Mesothelial cell of epicardium (in vitro differentiated cells): Measurements from ENCODE around the gene ANP32A. TPM values are rescaled to one million over a fixed set of nuclear protein-coding genes. Genes with fewer than 3 reads are reported as not detected.
"Not testable (repeated sequence)": the region's sequence is repeated elsewhere in the genome, so short reads cannot be mapped to it uniquely, and the experiment has no call there.

ENCODE experiments used
- DNase-seq, 2 experiments: peaks; one replicate each; pipeline ENCODE4 v3.0.0; 2021; ENCODE audit warnings: low spot score in 2 of 2; ENCODE audit not compliant: unreplicated experiment in 2 of 2
- H3K27ac Mint-ChIP-seq: 2 replicates; pipeline ENCODE4 v1.8.0; 2021; ENCODE audit warnings: mixed read lengths
- H3K27me3 Mint-ChIP-seq: 2 replicates; pipeline ENCODE4 v1.8.0; 2021; ENCODE audit warnings: low read depth, mixed read lengths
- H3K36me3 Mint-ChIP-seq: 2 replicates; pipeline ENCODE4 v1.8.0; 2021; ENCODE audit warnings: mixed read lengths
- H3K4me1 Mint-ChIP-seq: 2 replicates; pipeline ENCODE4 v1.8.0; 2021; ENCODE audit warnings: mixed read lengths
- H3K4me3 Mint-ChIP-seq: 2 replicates; pipeline ENCODE4 v1.8.0; 2021; ENCODE audit warnings: mild to moderate bottlenecking, moderate library complexity, mixed read lengths
- H3K9me3 Mint-ChIP-seq: 2 replicates; pipeline ENCODE4 v1.8.0; 2021; ENCODE audit warnings: mixed read lengths
- total RNA-seq: library from RNA; stranded (reverse); gene quantifications from 3 replicates; pipeline ENCODE4 v1.2.1, GENCODE V29; 2021
- TF ChIP-seq, protein P1 (sequence below): fragments of 200-600 bp; sonication (generic); IDR thresholded peaks from one replicate; pipeline ENCODE4 v1.5.0; 2021; ENCODE audit warnings: antibody characterized with exemption; ENCODE audit not compliant: unreplicated experiment

Gene ANP32A
- total RNA-seq, 1 donor from 2014 or later, result 183 TPM

DNA sequence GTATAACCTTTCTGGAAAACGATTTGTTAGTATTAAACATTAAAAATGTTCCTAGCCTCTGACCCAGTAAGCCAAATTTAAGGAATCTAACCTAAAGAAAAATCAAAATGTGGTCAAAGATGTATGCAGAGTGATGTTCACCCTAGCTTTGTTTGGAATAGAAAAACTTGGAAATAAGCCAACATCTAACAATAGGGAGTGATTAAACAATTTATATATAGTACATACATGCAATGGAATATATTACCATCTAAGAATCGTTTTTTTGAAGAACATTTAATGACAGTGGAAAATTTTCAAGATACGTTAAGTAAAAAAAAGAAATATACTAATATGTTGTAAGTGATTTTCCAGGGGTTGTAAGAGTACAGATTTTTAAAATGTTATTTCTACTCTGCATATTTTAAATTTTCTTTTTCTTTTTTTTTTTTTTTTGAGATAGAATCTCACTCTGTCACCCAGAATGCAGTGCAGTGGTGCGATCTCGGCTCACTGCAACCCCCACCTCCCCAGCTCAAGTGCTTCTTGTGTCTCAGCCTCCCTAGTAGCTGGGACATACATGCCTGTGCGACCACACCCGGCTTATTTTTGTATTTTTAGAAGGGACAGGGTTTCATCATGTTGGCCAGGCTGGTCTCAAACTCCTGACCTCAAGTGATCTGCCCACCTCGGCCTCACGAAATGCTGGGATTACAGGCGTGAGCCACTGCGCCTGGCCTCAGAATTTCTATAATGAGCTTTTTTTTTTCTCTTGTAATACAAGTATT lies 54.9 kb downstream of the ANP32A start:
- TF ChIP-seq, protein P1, sequence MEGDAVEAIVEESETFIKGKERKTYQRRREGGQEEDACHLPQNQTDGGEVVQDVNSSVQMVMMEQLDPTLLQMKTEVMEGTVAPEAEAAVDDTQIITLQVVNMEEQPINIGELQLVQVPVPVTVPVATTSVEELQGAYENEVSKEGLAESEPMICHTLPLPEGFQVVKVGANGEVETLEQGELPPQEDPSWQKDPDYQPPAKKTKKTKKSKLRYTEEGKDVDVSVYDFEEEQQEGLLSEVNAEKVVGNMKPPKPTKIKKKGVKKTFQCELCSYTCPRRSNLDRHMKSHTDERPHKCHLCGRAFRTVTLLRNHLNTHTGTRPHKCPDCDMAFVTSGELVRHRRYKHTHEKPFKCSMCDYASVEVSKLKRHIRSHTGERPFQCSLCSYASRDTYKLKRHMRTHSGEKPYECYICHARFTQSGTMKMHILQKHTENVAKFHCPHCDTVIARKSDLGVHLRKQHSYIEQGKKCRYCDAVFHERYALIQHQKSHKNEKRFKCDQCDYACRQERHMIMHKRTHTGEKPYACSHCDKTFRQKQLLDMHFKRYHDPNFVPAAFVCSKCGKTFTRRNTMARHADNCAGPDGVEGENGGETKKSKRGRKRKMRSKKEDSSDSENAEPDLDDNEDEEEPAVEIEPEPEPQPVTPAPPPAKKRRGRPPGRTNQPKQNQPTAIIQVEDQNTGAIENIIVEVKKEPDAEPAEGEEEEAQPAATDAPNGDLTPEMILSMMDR, result no peak
- H3K9me3 Mint-ChIP-seq, result no peaks in the 10 kb centered on the region
- peaks cover 6% of the 10 kb centered on the region for H3K4me1 Mint-ChIP-seq
- H3K36me3 Mint-ChIP-seq, result no peaks in the 10 kb centered on the region
- H3K27ac Mint-ChIP-seq, result no peak overlapping the region
- H3K4me3 Mint-ChIP-seq, result no peak overlapping the region
- no peak for DNase-seq
- H3K27me3 Mint-ChIP-seq, result no peaks in the 10 kb centered on the region

DNA sequence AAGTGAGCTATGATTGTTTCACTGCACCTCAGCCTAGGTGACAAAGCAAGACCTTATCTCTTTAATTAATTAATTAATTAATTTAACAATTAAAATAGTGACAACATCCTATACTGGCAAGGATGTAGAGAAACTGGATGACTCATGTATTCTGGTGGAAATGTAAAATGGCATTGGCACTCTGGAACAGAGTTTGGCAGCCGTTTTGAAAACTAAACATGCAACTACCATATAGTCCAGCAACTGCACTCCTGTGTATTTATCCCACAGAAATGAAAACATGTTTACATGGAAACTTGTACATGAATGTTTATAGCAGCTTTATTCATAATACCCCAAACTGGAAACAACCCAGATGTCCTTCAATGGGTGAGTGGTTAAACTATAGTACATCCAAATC lies 56.6 kb downstream of the ANP32A start:
- Mint-ChIP-seq H3K36me3 (no peaks in the 10 kb centered on the region), H3K4me1 (peaks cover 6% of the 10 kb centered on the region), H3K27ac (no peak overlapping the region), H3K27me3 (no peaks in the 10 kb centered on the region), H3K9me3 (no peaks in the 10 kb centered on the region), H3K4me3 (no peak overlapping the region)
- DNase-seq, result no peak
- TF ChIP-seq, protein P1, result no peak

DNA sequence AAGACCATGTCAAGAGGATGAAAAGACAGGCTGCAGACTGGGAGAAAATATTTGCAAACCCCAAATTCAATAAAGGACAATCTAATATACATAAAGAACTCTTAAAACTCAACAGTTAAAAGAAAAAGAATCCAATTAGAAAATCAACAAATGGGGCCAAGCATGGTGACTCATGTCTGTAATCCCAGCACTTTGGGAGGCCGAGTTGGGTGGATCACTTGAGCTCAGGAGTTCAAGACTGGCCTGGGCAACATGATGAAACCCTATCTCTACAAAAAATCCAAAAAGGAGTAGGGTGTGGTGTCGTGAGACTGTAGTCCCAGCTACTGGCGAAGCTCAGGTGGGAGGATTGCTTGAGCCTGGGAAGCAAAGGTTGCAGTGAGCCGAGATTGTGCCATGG lies 57.6 kb downstream of the ANP32A start:
- Mint-ChIP-seq H3K4me3 (no peak overlapping the region), H3K4me1 (peaks cover 6% of the 10 kb centered on the region), H3K27ac (no peak overlapping the region), H3K36me3 (no peaks in the 10 kb centered on the region), H3K9me3 (no peaks in the 10 kb centered on the region), H3K27me3 (no peaks in the 10 kb centered on the region)
- DNase-seq, result no peak
- TF ChIP-seq, protein P1, result no peak

DNA sequence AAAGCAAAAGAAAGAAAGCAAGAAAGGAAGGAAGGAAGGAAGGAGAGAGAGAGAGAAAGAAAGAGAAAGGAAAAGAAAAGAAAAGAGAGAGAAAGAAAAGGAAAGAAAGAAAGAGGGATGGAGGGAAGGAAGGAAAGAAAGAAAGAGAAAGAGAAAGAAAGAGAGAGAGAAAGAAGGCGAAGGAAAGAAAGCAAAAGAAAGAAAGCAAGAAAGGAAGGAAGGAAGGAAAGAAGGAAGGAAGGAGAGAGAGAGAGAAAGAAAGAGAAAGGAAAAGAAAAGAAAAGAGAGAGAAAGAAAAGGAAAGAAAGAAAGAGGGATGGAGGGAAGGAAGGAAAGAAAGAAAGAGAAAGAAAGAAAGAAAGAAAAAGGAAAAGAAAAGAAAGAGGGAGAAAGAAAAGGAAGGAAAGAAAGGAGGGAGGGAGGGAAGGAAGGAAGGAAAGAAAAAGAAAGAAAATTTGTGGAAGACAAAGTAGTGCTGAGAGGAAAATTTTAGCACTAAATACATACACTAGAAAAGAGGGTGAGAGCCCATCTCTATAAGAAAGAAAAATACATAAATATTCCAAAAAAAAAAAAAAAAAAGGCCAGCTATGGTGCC lies 60.6 kb downstream of the ANP32A start:
- H3K36me3 Mint-ChIP-seq, H3K27me3 Mint-ChIP-seq, H3K9me3 Mint-ChIP-seq, H3K27ac Mint-ChIP-seq, DNase-seq, H3K4me3 Mint-ChIP-seq, H3K4me1 Mint-ChIP-seq: not testable (repeated sequence)

DNA sequence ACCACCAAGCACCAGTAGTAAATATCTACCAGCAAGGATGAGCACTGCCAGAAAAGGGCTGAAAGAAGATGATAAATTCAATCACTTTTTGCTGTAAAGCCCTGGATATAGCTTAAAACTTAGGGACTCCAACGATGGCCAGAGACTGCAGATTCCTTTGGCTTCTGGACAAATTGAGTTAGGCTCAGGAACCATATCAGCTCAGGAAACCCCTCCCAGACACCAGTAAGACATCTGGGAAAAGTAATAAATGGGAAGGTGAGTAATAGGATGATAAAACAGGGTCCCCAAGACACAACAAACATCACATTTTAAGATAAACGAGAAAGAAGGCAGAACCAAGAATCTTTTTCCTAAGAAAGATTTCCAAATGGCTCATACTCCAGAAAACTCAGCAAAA lies 65.0 kb downstream of the ANP32A start:
- H3K9me3 Mint-ChIP-seq, result no peaks in the 10 kb centered on the region
- TF ChIP-seq, protein P1, result no peak
- no peaks in the 10 kb centered on the region for H3K36me3 Mint-ChIP-seq
- no peaks in the 10 kb centered on the region for H3K27me3 Mint-ChIP-seq
- no peak for DNase-seq
- no peaks in the 10 kb centered on the region for H3K4me1 Mint-ChIP-seq
- no peak overlapping the region for H3K27ac Mint-ChIP-seq
- H3K4me3 Mint-ChIP-seq, result no peak overlapping the region

DNA sequence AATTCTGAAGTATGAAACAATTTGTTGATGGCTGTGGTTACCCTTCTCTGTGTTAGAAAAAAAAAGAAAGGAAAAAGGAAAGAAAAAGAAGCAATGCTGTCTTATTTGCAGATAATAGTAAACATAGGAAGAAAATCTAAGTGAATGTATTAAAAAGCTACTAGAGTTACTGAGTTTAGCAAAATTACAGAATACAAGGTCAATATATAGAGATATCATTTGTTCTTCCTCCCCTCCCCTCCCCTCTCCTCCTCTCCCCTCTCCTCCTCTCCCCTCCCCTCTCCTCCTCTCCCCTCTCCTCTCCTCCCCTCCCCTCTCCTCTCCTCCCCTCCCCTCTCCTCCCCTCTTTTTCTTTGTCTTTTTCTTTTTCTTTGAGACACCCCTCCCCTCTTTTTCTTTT lies 69.1 kb downstream of the ANP32A start:
- H3K9me3 Mint-ChIP-seq, result peaks cover 10% of the 10 kb centered on the region
- DNase-seq, result no peak
- no peaks in the 10 kb centered on the region for H3K36me3 Mint-ChIP-seq
- TF ChIP-seq, protein P1, result no peak
- no peak overlapping the region for H3K27ac Mint-ChIP-seq
- H3K4me1 Mint-ChIP-seq, result no peaks in the 10 kb centered on the region
- no peaks in the 10 kb centered on the region for H3K27me3 Mint-ChIP-seq
- no peak overlapping the region for H3K4me3 Mint-ChIP-seq
